Measurements from ENCODE around the gene TEX11.

GRCh38 chrX:70852294-70852693 lies 56.2 kb downstream of the TEX11 start:
- TF ChIP-seq CTCF (conservative IDR thresholded peaks at IDR 0.05; ENCODE audit: low read depth in 2 of 2): no peak
- no peak for TF ChIP-seq STAT1 (IDR thresholded peaks at IDR 0.05; ENCODE audit: unreplicated experiment)
- no peak for TF ChIP-seq EZH2phosphoT487 (IDR thresholded peaks at IDR 0.05; ENCODE audit: unreplicated experiment)
- TF ChIP-seq POLR2AphosphoS5 (IDR thresholded peaks at IDR 0.05; ENCODE audit: low read depth): no peak
